A673 (cell line): Measurements from ENCODE around the gene SPP1. TPM values are rescaled to one million over a fixed set of nuclear protein-coding genes. Genes with fewer than 3 reads are reported as not detected.

Experiments
- BruUV-seq: library from RNA; stranded (reverse); fragments of 400-500 nt; replicated peaks from 2 replicates; lab custom pipeline; 2021; lab: Mats Ljungman, UMichigan
- CTCF ChIA-PET: fragments of 300-600 bp; sonication (Branson Sonifier 250); formaldehyde crosslinking; loops from one replicate; lab custom pipeline; 2022; ENCODE audit warnings: antibody characterized with exemption; lab: Charles Lee
- POLR2A ChIA-PET: fragments of 300-600 bp; sonication (Branson Sonifier 250); formaldehyde crosslinking; loops from one replicate; lab custom pipeline; 2022; ENCODE audit warnings: antibody characterized with exemption; ENCODE audit not compliant: low non-redundant PET; lab: Charles Lee
- DNase-seq: peaks from one replicate; pipeline ENCODE4 v3.0.0-alpha.2; 2015; ENCODE audit warnings: low spot score
- H3K27ac ChIP-seq: fragments of 200-600 bp; sonication (generic); 2 replicates; pipeline ENCODE4 v1.5.1; 2016; ENCODE audit warnings: mixed run types, low read depth, mild to moderate bottlenecking, mixed read lengths, antibody characterized with exemption, low read length; ENCODE audit not compliant: poor library complexity, severe bottlenecking
- H3K27me3 ChIP-seq: fragments of 200-600 bp; sonication (generic); replicated peaks from 2 replicates; pipeline ENCODE4 v1.6.1; 2017; ENCODE audit warnings: mixed run types, low read depth, mild to moderate bottlenecking, mixed read lengths, antibody characterized with exemption, low read length; ENCODE audit not compliant: insufficient read depth, poor library complexity
- H3K36me3 ChIP-seq: fragments of 200-600 bp; sonication (generic); 2 replicates; pipeline ENCODE4 v1.6.1; 2016; ENCODE audit warnings: mixed run types, mild to moderate bottlenecking, mixed read lengths, antibody characterized with exemption, low read length; ENCODE audit not compliant: insufficient read depth, poor library complexity, severe bottlenecking
- H3K4me1 ChIP-seq: fragments of 200-600 bp; sonication (generic); 2 replicates; pipeline ENCODE4 v1.6.1; 2017; ENCODE audit warnings: mixed run types, mild to moderate bottlenecking, mixed read lengths, antibody characterized with exemption, low read length; ENCODE audit not compliant: insufficient read depth, poor library complexity, severe bottlenecking
- H3K4me3 ChIP-seq: fragments of 200-600 bp; sonication (generic); 2 replicates; pipeline ENCODE4 v1.5.1; 2016; ENCODE audit warnings: low read depth, mixed run types, mild to moderate bottlenecking, mixed read lengths, low read length; ENCODE audit not compliant: poor library complexity, severe bottlenecking
- H3K9me3 ChIP-seq: fragments of 200-600 bp; sonication (generic); 2 replicates; pipeline ENCODE4 v1.6.1; 2016; ENCODE audit warnings: mixed run types, low read depth, mild to moderate bottlenecking, mixed read lengths, antibody characterized with exemption, low read length; ENCODE audit not compliant: poor library complexity, severe bottlenecking
- EZH2 ChIP-seq: fragments of 200-600 bp; sonication (generic); IDR thresholded peaks from 2 replicates; pipeline ENCODE4 v1.6.1; 2017; ENCODE audit warnings: borderline replicate concordance, low read depth, mild to moderate bottlenecking, mixed read lengths, antibody characterized with exemption, low read length; ENCODE audit not compliant: poor library complexity, severe bottlenecking
- intact Hi-C: fragments of 100-400 bp; cut with micrococcal nuclease; formaldehyde crosslinking; loops from one replicate; pipeline ENCODE4 v1.10.0; 2022; ENCODE audit not compliant: unreplicated experiment
- total RNA-seq: library from RNA; stranded (reverse); gene quantifications from 2 replicates; pipeline ENCODE4 v1.2.3, GENCODE V29; 2021
- TF ChIP-seq, protein P1 (sequence below): fragments of 300-800, 200-600 bp; sonication (generic); conservative IDR thresholded peaks from 2 replicates; pipeline ENCODE4 v1.5.1; 2017; ENCODE audit warnings: low read depth, mild to moderate bottlenecking, antibody characterized with exemption, low read length, moderate library complexity, mixed read lengths

SPP1 gene
- total RNA-seq, 1 experiment from 2014 or later = 0.99 TPM

DNA sequence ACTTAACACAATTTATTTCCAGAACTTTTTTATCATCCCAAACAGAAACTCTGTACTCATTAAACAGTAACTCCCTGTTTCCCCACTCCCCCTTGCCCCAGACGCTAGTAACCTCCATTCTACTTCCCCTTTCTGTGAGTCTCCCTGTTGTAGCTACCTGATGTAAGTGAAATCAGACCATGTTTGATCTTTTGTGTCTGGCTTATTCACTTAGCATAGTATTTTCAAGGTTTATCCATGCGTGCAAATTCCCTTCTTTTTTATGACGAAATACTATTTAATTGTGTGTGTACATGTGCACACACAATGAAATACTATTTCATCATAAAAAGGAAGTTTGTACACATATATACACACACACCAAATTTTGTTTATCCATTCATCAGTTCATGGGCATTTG is 37.1 kb downstream of the SPP1 start:
- DNase-seq = no peak
- no peak overlapping the region for H3K27ac ChIP-seq
- no peaks in the 10 kb centered on the region for H3K36me3 ChIP-seq
- H3K27me3 ChIP-seq = no peaks in the 10 kb centered on the region
- no peak overlapping the region for H3K4me3 ChIP-seq
- intact Hi-C loops = no loop called here
- no TSS peak for BruUV-seq
- H3K9me3 ChIP-seq = no peaks in the 10 kb centered on the region
- H3K4me1 ChIP-seq = peaks cover 14% of the 10 kb centered on the region
- ChIA-PET POLR2A (no interaction called here), CTCF (no interaction called here)
- no peak for TF ChIP-seq EZH2
- TF ChIP-seq, protein P1, sequence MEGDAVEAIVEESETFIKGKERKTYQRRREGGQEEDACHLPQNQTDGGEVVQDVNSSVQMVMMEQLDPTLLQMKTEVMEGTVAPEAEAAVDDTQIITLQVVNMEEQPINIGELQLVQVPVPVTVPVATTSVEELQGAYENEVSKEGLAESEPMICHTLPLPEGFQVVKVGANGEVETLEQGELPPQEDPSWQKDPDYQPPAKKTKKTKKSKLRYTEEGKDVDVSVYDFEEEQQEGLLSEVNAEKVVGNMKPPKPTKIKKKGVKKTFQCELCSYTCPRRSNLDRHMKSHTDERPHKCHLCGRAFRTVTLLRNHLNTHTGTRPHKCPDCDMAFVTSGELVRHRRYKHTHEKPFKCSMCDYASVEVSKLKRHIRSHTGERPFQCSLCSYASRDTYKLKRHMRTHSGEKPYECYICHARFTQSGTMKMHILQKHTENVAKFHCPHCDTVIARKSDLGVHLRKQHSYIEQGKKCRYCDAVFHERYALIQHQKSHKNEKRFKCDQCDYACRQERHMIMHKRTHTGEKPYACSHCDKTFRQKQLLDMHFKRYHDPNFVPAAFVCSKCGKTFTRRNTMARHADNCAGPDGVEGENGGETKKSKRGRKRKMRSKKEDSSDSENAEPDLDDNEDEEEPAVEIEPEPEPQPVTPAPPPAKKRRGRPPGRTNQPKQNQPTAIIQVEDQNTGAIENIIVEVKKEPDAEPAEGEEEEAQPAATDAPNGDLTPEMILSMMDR = no peak

DNA sequence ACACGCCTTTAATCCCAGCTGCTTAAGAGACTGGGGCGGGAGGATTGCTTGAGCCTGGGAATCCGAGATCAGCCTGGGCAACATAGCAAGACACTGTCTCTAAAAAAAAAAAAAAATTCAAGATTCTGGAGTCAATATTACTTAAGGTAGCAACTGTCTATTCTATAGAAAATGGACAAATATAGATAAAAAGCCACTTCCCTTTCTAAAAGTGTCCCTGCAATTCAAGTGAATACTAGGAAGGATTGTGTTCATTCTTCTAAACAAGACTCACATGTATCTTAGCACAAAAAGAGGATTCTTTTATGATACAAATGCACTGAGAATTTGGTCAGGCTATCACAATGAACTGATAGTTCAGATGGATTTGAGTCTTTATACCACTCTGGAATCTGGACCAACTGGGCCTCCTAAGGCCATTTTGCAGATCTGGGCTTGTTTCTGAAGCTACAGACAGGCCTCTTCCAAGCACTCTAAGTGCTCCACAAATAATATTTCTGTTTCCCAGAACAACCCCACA is 38.9 kb downstream of the SPP1 start:
- intact Hi-C loops = no loop called here
- no peak for DNase-seq
- ChIA-PET POLR2A (no interaction called here), CTCF (no interaction called here)
- Histone ChIP-seq H3K36me3 (no peaks in the 10 kb centered on the region), H3K27ac (no peak overlapping the region), H3K4me1 (peaks cover 10% of the 10 kb centered on the region), H3K27me3 (no peaks in the 10 kb centered on the region), H3K9me3 (no peaks in the 10 kb centered on the region), H3K4me3 (no peak overlapping the region)
- TF ChIP-seq, protein P1 = no peak
- no peak for TF ChIP-seq EZH2
- no TSS peak for BruUV-seq

DNA sequence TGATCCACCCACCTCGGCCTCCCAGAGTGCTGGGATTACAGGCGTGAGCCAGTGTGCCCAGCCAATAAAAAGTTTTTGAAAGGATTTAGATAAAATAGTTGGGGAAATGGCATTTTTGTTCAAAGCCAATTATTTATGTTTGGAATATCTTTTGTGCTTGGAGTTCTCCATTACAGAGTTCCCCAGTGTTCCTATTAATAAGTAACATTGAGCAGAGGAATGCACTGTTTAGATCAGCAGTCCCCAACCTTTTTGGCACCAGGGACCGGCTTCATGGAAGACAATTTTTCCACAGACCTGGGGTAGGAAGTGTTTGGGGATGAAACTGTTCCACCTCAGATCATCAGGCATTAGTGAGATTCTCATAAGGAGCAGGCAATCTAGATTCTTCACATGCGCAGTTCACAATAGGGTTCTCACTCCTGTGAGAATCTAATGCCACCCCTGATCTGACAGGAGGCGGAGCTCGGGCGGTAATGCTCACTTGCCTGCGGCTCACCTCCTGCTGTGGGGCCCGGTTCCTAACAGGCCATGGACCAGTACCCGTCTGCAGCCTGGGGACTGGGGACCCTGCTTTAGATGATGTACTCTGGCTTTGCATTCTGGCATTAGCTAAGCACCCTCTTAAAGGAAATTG is 40.3 kb downstream of the SPP1 start:
- no peaks in the 10 kb centered on the region for H3K36me3 ChIP-seq
- TF ChIP-seq, protein P1 = no peak
- no peak for TF ChIP-seq EZH2
- intact Hi-C loops = no loop called here
- no peak for DNase-seq
- H3K9me3 ChIP-seq = no peaks in the 10 kb centered on the region
- BruUV-seq = no TSS peak
- ChIA-PET CTCF (no interaction called here), POLR2A (no interaction called here)
- H3K4me3 ChIP-seq = no peak overlapping the region
- no peaks in the 10 kb centered on the region for H3K27me3 ChIP-seq
- peaks cover 5% of the 10 kb centered on the region for H3K4me1 ChIP-seq
- H3K27ac ChIP-seq = no peak overlapping the region
